Activated CD8-positive, alpha-beta memory T cell treated with anti-CD3 and anti-CD28 coated beads for 1 hour (primary cell): ENCODE results near the gene DEPDC5.

Experiments
- DNase-seq, 2 donors: peaks; one replicate each; pipeline ENCODE4 v3.0.0-alpha.2; 2020; ENCODE audit warnings: low read depth in 1 of 2; ENCODE audit errors: extremely low read depth in 1 of 2

Gene DEPDC5

GRCh38 chr22:31919730-31920129, 165.9 kb downstream of the DEPDC5 start:
- no peak for DNase-seq

- no peak for DNase-seq
Measured at GRCh38 chr22:31920306-31920705, 166.5 kb downstream of the DEPDC5 start.

- DNase-seq, result no peak
Measured at GRCh38 chr22:31921106-31921505, 167.3 kb downstream of the DEPDC5 start.

- no peak for DNase-seq
Measured at GRCh38 chr22:31922534-31922933, 168.7 kb downstream of the DEPDC5 start.

- DNase-seq, result no peak
Measured at GRCh38 chr22:31923136-31923535, 169.3 kb downstream of the DEPDC5 start.

GRCh38 chr22:31923747-31924146, 169.9 kb downstream of the DEPDC5 start:
- no peak for DNase-seq

GRCh38 chr22:31925056-31925455, 171.2 kb downstream of the DEPDC5 start:
- no peak for DNase-seq

GRCh38 chr22:31926024-31926423, 172.2 kb downstream of the DEPDC5 start:
- no peak for DNase-seq

- no peak for DNase-seq
Measured at GRCh38 chr22:31926969-31927368, 173.2 kb downstream of the DEPDC5 start.

GRCh38 chr22:31927562-31927961, 173.7 kb downstream of the DEPDC5 start:
- no peak for DNase-seq

- no peak for DNase-seq
Measured at GRCh38 chr22:31929167-31929930, 175.5 kb downstream of the DEPDC5 start.

- DNase-seq, result no peak
Measured at GRCh38 chr22:31932863-31933262, 179.0 kb downstream of the DEPDC5 start.

GRCh38 chr22:31933406-31933805, 179.6 kb downstream of the DEPDC5 start:
- DNase-seq, result no peak

- DNase-seq, result no peak
Measured at GRCh38 chr22:31933816-31934482, 180.1 kb downstream of the DEPDC5 start.

GRCh38 chr22:31935961-31936635, 182.3 kb downstream of the DEPDC5 start:
- DNase-seq, result no peak

GRCh38 chr22:31937341-31937740, 183.5 kb downstream of the DEPDC5 start:
- no peak for DNase-seq

- DNase-seq, result no peak
Measured at GRCh38 chr22:31938296-31938695, 184.5 kb downstream of the DEPDC5 start.

- DNase-seq, result no peak
Measured at GRCh38 chr22:31940506-31940905, 186.7 kb downstream of the DEPDC5 start.

GRCh38 chr22:31942091-31942490, 188.3 kb downstream of the DEPDC5 start:
- no peak for DNase-seq

- no peak for DNase-seq
Measured at GRCh38 chr22:31943206-31943977, 189.6 kb downstream of the DEPDC5 start.
